GM12878 (cell line): ENCODE data around the gene CHD6.

Experiments
- CHD2 ChIP-seq: IDR thresholded peaks from 2 replicates; pipeline ENCODE4 v1.6.1; 2011; ENCODE audit warnings: low read depth, low read length, improper control_type of control experiment, borderline replicate concordance
- RAD21 ChIP-seq: IDR thresholded peaks from 2 replicates; pipeline ENCODE4 v1.6.1; 2011; ENCODE audit warnings: mild to moderate bottlenecking, low read depth, low read length, moderate library complexity; ENCODE audit not compliant: insufficient read depth
- TAF1 ChIP-seq: IDR thresholded peaks from 2 replicates; pipeline ENCODE4 v1.6.1; 2011; ENCODE audit warnings: mild to moderate bottlenecking, low read depth, low read length, borderline replicate concordance
- TF ChIP-seq, protein P1 (sequence below): fragments of 450-650 bp; formaldehyde crosslinking; IDR thresholded peaks from 2 replicates; pipeline ENCODE4 v1.4.0; 2020; ENCODE audit warnings: mild to moderate bottlenecking, moderate library complexity

GRCh38 chr20:41523857-41524256, 94.3 kb downstream of the CHD6 start:
- TF ChIP-seq TAF1 (no peak), CHD2 (no peak), RAD21 (no peak)
- TF ChIP-seq, protein P1, sequence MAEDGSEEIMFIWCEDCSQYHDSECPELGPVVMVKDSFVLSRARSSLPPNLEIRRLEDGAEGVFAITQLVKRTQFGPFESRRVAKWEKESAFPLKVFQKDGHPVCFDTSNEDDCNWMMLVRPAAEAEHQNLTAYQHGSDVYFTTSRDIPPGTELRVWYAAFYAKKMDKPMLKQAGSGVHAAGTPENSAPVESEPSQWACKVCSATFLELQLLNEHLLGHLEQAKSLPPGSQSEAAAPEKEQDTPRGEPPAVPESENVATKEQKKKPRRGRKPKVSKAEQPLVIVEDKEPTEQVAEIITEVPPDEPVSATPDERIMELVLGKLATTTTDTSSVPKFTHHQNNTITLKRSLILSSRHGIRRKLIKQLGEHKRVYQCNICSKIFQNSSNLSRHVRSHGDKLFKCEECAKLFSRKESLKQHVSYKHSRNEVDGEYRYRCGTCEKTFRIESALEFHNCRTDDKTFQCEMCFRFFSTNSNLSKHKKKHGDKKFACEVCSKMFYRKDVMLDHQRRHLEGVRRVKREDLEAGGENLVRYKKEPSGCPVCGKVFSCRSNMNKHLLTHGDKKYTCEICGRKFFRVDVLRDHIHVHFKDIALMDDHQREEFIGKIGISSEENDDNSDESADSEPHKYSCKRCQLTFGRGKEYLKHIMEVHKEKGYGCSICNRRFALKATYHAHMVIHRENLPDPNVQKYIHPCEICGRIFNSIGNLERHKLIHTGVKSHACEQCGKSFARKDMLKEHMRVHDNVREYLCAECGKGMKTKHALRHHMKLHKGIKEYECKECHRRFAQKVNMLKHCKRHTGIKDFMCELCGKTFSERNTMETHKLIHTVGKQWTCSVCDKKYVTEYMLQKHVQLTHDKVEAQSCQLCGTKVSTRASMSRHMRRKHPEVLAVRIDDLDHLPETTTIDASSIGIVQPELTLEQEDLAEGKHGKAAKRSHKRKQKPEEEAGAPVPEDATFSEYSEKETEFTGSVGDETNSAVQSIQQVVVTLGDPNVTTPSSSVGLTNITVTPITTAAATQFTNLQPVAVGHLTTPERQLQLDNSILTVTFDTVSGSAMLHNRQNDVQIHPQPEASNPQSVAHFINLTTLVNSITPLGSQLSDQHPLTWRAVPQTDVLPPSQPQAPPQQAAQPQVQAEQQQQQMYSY (CRISPR knock-in tag) = no peak
